ENCODE data around the gene DUSP5.

The DUSP5 gene

DNA sequence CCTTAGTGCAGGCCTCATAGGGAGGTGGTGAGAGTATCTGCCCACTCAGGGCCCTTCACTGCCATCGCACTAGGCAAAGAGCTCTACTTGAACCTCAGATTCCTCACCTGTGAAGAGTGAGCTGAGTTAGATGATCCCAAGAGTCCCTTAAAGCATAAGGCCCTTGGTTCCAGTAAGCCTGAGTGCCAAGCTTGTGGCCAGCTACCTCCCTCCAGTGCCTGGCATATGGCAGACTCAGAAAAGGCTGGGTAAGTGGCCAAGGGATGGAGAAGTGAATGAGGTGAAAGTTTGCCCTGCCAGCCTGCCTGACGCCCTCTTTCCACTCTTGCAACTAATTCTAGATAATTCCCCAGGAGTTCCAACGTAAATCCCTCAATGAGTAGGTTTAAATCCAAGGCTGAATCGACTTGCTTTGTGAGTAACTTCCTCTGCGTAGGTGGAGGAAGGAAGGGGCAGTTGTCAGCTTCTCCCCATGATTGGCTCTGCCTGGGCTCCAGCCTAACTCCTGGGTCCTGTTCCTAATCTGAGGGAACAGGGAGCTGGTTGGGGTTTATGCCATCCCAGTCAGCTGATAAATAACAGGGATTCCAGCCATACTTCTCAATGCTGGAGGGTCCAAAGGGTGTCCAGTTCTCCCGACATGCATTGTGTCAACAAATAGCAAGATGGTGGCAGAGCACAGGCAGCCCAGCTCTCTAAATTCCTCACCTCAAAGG, 14.2 kb downstream of the DUSP5 start:
- Histone ChIP-seq H3K4me1 (ENCODE audit: low read length) (peaks cover 5% of the 10 kb centered on the region; the same call in 1 of the 2 replicates), H3K79me2 (ENCODE audit: low read length) (peaks cover 88% of the 10 kb centered on the region), H4K20me1 (ENCODE audit: insufficient read depth, low read length) (peaks cover 73% of the 10 kb centered on the region), H3K9me3 (replicated peaks; ENCODE audit: insufficient read depth, low read length) (no peaks in the 10 kb centered on the region), H3K27me3 (replicated peaks; ENCODE audit: insufficient read depth, low read length) (no peaks in the 10 kb centered on the region), H3K9me2 (replicated peaks; ENCODE audit: insufficient read depth, low read length) (no peaks in the 10 kb centered on the region), H3F3A (ENCODE audit: insufficient read depth, low read length) (peaks cover 86% of the 10 kb centered on the region), H3K4me3 (ENCODE audit: low read length) (no peak overlapping the region), H3K9ac (ENCODE audit: low read length) (no peak overlapping the region), H3K27ac (ENCODE audit: low read length) (peak overlapping the region; percentile 16; the same call in 1 of the 2 replicates), H3K4me2 (ENCODE audit: low read depth, low read length) (no peak overlapping the region), H2AFZ (ENCODE audit: low read length) (no peak overlapping the region), H3K36me3 (replicated peaks; ENCODE audit: insufficient read depth, low read length) (peaks cover 55% of the 10 kb centered on the region)
- TF ChIP-seq EZH2phosphoT487 (IDR thresholded peaks at IDR 0.05; ENCODE audit: low read length) = no peak
- no peak for TF ChIP-seq EZH2 (optimal IDR thresholded peaks at IDR 0.05; ENCODE audit: low read depth, low read length)
- TF ChIP-seq CTCF (IDR thresholded peaks at IDR 0.05; ENCODE audit: low read length) = no peak
- DNase-seq = peak; percentile 5

DNA sequence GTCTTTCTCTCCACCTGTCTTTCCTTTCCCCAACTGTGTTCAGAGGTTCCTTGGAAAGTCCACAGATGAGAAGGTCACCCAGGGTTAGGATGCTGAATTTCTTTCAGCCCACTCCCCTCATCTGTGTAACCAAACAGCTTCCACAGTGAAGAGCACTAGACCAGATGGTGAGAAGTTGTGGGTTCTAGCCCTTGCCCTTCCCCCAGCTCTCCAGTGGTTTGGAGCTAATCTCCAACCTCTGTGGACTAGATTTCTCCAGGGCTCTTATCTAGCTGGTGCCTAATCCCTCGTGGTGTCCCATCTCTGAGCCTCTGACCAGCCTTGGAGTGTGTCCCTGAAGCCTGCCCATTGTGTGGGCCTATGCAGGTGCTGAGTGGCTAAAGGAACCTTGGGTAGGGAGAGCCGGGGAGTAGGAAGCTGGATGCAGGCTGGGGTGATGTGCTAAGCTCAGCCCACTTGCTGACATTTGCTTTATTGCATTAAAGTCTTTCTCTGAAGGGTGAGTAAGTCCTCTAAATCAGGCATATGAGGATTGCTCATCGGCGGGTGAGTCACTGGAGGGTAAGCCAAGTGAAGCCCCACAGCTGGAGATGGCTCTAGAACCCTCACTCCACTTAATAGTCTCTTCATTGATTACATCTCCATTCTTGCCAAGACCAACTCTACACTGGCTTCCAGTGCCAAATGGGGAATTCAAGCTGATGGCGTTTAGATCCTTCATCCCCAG, 14.9 kb downstream of the DUSP5 start:
- TF ChIP-seq CTCF (IDR thresholded peaks at IDR 0.05; ENCODE audit: low read length) = no peak
- no peak for TF ChIP-seq EZH2 (optimal IDR thresholded peaks at IDR 0.05; ENCODE audit: low read depth, low read length)
- no peaks in the 10 kb centered on the region for H3K9me3 ChIP-seq (replicated peaks; ENCODE audit: insufficient read depth, low read length)
- no peak overlapping the region for H2AFZ ChIP-seq (ENCODE audit: low read length)
- H3K9me2 ChIP-seq (replicated peaks; ENCODE audit: insufficient read depth, low read length) = no peaks in the 10 kb centered on the region
- H3K9ac ChIP-seq (ENCODE audit: low read length) = no peak overlapping the region
- no peaks in the 10 kb centered on the region; the same call in 1 of the 2 replicates for H3K4me1 ChIP-seq (ENCODE audit: low read length)
- no peak overlapping the region for H3K4me3 ChIP-seq (ENCODE audit: low read length)
- H3K27me3 ChIP-seq (replicated peaks; ENCODE audit: insufficient read depth, low read length) = no peaks in the 10 kb centered on the region
- H3K79me2 ChIP-seq (ENCODE audit: low read length) = peaks cover 88% of the 10 kb centered on the region
- peak; percentile 6 for DNase-seq
- H3K27ac ChIP-seq (ENCODE audit: low read length) = peak overlapping the region; percentile 16; the same call in 1 of the 2 replicates
- H3K4me2 ChIP-seq (ENCODE audit: low read depth, low read length) = no peak overlapping the region
- peaks cover 48% of the 10 kb centered on the region for H3K36me3 ChIP-seq (replicated peaks; ENCODE audit: insufficient read depth, low read length)
- H3F3A ChIP-seq (ENCODE audit: insufficient read depth, low read length) = peaks cover 86% of the 10 kb centered on the region
- H4K20me1 ChIP-seq (ENCODE audit: insufficient read depth, low read length) = peaks cover 66% of the 10 kb centered on the region

DNA sequence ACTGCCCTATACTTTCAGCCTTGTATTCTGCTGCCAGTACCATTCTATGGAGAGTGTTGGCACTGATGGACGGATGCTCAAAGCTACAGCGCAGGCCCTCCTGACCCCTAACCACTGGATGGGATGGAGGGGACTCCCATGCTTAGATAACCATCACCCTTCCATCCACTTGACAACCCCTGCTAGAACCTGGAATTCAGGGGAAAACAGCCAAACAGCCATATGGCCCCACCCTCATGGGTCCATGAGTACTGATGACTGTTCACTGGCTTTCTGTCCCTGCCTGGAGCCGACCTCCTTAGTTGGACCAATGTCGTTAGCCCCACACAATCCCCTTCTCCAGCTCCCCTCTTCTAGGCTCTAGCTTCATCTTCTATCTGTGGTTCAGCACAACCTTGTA, 16.2 kb downstream of the DUSP5 start:
- no peaks in the 10 kb centered on the region for H3K9me3 ChIP-seq (replicated peaks; ENCODE audit: insufficient read depth, low read length)
- peaks cover 35% of the 10 kb centered on the region for H3K36me3 ChIP-seq (replicated peaks; ENCODE audit: insufficient read depth, low read length)
- H4K20me1 ChIP-seq (ENCODE audit: insufficient read depth, low read length) = peaks cover 53% of the 10 kb centered on the region
- H3K4me1 ChIP-seq (ENCODE audit: low read length) = no peaks in the 10 kb centered on the region; the same call in 1 of the 2 replicates
- H3K4me2 ChIP-seq (ENCODE audit: low read depth, low read length) = no peak overlapping the region
- no peak overlapping the region for H2AFZ ChIP-seq (ENCODE audit: low read length)
- H3K9me2 ChIP-seq (replicated peaks; ENCODE audit: insufficient read depth, low read length) = no peaks in the 10 kb centered on the region
- H3K9ac ChIP-seq (ENCODE audit: low read length) = no peak overlapping the region
- peaks cover 87% of the 10 kb centered on the region for H3K79me2 ChIP-seq (ENCODE audit: low read length)
- DNase-seq = no peak
- peaks cover 76% of the 10 kb centered on the region for H3F3A ChIP-seq (ENCODE audit: insufficient read depth, low read length)
- H3K27me3 ChIP-seq (replicated peaks; ENCODE audit: insufficient read depth, low read length) = no peaks in the 10 kb centered on the region
- H3K27ac ChIP-seq (ENCODE audit: low read length) = no peak overlapping the region
- H3K4me3 ChIP-seq (ENCODE audit: low read length) = no peak overlapping the region
- TF ChIP-seq EZH2 (optimal IDR thresholded peaks at IDR 0.05; ENCODE audit: low read depth, low read length) (no peak), CTCF (IDR thresholded peaks at IDR 0.05; ENCODE audit: low read length) (no peak), EZH2phosphoT487 (IDR thresholded peaks at IDR 0.05; ENCODE audit: low read length) (no peak)
